Eye (tissue), 1 donor: ENCODE results near the gene CDC73.
"Not testable (repeated sequence)": the region's sequence is repeated elsewhere in the genome, so short reads cannot be mapped to it uniquely, and the experiment has no call there.

Source experiments
- DNase-seq: peaks from one replicate; pipeline ENCODE4 v3.0.0-alpha.2; 2015

CDC73 gene

GRCh38 chr1:193183019-193183627 is 61.3 kb downstream of the CDC73 start:
- peak; percentile 89 for DNase-seq

DNA sequence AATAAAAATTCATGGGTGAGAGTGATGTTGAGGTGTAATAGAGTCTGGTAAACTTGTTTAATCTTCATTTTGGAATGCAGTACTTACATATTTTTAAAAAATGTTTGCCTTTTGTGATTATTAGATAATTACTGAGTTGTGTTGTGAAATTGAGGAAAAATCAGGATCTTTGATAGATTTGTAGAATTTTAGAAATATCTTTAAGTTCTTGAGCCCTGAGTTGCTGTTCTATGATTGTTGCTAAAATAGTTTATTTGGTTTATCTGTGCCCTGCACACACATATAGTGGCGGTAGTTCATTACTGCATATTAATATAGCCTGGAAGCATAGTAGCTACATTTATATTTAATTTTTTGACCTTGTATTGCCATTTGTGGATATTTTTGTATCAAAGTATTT is 62.9 kb downstream of the CDC73 start:
- DNase-seq: peak; percentile 8

- DNase-seq: peak; percentile 28
Observed at GRCh38 chr1:193185211-193185610, 63.4 kb downstream of the CDC73 start.

- peak; percentile 90 for DNase-seq
Observed at GRCh38 chr1:193185901-193186731, 64.3 kb downstream of the CDC73 start, which contains the start of gene B3GALT2. TSS of gene B3GALT2 (minus strand) at chr1:193186613. CDS start at chr1:193181562, 5,051 bp downstream.

GRCh38 chr1:193187114-193187513 is 65.3 kb downstream of the CDC73 start:
- DNase-seq: no peak

- DNase-seq: not testable (repeated sequence)
Observed at GRCh38 chr1:193188915-193189314, 67.1 kb downstream of the CDC73 start.

DNA sequence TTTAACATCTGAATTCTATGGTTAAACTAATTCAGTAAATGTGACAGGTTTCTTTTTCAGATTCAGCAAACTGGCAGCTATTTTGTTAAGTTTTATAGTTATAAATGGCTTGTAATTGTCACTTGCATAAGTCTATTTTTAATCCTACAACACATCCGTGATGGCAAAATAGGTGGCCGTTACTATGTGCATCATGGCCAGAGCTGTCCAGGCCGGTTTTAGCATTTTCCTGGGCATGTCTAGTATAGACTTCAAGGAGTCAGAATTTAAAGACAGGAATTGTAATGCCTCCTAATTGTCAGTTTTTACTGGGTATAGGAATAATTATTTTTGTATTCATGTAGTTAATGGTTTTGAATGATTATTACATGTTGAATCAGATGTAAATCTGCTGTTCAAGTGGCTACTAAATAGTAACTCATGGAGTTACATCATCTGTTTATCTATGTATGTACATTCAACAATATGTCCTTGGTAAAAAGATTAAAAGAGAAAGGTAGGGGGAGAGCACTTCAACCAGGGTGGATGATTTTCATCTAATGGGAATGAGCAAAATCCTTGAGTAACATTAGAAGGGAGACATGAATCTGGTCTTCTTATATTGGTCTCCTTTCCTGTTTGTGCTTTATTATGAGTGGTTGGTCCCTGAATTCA is 67.7 kb downstream of the CDC73 start:
- DNase-seq: no peak

DNA sequence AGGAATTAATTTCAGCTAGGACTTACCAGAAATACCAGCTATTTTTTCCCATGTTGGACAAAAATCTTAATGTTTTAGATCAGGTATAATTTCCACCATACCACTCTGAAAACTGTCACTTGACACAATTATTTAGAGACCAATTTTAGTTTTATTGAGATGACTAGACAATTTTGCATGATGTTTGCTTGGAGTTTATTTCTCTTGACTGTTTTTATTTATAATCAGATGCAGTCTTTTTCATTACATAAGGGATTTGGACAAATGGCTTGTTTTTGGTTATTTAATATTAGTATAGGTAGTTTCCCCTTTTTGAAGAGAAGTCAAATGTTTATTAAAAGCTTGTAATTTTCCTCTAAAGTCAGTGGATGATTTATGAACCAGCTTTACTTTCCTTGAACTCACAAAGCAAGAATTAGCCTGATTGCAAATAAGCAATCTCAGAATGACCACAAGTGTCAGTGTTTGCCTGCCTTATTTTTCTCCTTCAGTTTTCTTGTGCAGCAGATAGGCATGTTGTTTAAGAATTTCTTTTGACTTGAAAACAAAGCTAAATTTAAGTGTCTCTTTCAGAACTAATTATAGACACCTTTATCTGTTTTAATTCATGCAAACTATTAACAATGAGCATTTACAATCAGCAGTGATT is 68.4 kb downstream of the CDC73 start:
- DNase-seq: peak; percentile 43

GRCh38 chr1:193192586-193192985 is 70.8 kb downstream of the CDC73 start:
- DNase-seq: no peak

DNA sequence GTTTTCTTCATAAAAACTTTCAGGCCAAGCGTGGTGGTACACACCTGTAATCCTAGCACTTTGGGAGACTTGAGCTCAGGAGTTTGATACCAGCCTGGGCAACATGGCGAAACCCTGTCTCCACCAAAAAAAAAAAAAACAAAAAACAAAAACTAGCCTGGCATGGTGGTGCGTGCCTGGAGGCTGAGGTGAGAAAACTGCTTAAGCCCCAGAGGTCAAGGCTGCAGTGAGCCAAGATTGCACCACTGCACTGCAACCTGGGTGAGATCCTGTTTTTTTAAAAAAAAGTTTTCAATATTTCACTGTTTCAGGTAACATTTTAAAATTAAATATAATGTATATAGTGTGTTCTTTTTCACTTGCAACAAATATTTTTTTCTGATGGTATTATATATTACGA is 78.1 kb downstream of the CDC73 start:
- DNase-seq: no peak

- no peak for DNase-seq
Observed at GRCh38 chr1:193201021-193201420, 79.2 kb downstream of the CDC73 start.

GRCh38 chr1:193210996-193211395 is 89.2 kb downstream of the CDC73 start:
- DNase-seq: no peak

DNA sequence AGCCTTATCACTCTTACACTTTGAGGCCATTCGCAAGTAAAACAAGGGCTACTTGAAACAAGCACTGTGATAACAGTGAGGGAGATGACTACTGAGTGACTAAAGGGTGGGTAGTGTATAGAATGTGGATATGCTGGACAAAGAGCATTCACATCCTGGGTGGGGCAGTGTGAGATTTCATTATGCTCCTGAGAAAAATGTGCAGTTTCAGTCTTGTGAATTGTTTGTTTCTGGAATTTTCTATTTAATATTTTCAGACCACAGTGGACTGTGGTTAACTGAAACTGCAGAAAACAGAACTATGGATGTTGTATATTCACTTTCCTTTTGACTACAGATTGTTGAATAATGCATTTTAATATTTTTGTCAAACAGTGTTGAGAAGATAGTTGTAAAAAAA is 89.7 kb downstream of the CDC73 start:
- no peak for DNase-seq

DNA sequence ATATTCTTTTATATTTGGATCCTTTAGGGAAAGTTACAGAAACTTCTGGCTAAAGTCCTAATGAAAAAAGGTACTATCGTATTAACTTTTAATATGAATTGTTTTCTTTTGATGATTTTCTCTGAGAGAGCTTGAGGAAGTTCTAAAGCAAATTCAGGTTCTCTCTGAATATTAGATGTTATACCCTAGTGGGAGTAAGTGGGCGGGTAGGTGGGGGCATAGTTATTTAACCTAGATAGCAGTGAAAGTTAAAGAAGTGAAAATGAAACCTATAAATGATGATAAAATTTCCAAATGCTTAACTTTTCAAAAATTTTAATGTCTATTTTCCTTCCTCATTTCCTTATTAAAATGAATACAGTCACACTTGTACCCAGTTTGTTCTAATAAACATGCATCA is 90.8 kb downstream of the CDC73 start:
- DNase-seq: no peak

DNA sequence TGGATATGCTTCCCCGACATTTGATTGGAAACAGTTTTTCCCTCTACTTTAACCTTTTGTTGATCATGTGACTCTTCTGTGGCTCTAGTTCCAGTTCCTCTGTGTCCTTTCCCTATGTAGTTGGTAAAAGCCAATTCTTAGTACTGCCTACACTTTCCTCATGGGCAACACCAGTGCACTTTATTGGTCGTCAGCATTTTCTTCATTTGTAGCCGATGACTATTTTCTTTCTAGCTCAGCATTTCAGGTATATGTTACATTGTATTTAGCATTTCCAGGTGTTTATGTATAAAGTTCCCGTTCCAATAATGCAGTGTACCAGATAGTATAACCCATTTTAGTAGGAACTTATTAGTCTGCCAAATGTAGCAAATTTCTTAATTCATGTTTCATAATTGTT is 92.2 kb downstream of the CDC73 start:
- no peak for DNase-seq

DNA sequence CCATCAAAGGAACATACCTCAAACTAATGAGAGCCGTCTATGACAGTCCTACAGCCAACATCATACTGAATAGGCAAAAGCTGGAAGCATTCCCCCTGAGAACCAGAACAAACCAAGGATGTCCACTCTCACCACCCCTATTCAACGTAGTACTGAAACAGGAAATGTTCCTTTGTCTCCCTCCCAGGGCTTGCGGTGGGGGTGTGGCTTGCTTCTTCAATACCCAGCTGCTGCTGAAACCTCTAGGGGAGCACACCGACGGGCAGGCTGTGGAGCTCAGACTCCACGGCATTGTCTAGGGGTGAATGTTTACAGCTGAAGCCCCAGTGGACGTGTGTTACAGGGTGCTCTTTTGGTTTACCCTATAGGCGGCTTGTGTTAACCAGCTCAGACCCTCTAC is 95.1 kb downstream of the CDC73 start:
- no peak for DNase-seq

GRCh38 chr1:193219391-193219790 is 97.6 kb downstream of the CDC73 start:
- DNase-seq: no peak

GRCh38 chr1:193221651-193222050 is 99.8 kb downstream of the CDC73 start:
- DNase-seq: peak; percentile 53

GRCh38 chr1:193222056-193222615 is 100.3 kb downstream of the CDC73 start:
- peak; percentile 30 for DNase-seq

GRCh38 chr1:193229136-193229535 is 107.3 kb downstream of the CDC73 start:
- DNase-seq: no peak

- not testable (repeated sequence) for DNase-seq
Observed at GRCh38 chr1:193231146-193231545, 109.3 kb downstream of the CDC73 start.

- no peak for DNase-seq
Observed at GRCh38 chr1:193234530-193234929, 112.7 kb downstream of the CDC73 start.

GRCh38 chr1:193237381-193237978 is 115.6 kb downstream of the CDC73 start:
- no peak for DNase-seq
